HCT116 (cell line): ENCODE data around the gene GBGT1. TPM values are rescaled to one million over a fixed set of nuclear protein-coding genes. Genes with fewer than 3 reads are reported as not detected.

Source experiments
- ATAC-seq: fragments of 200-7000 bp; cut with Tn5 transposase; 2 replicates; pipeline ENCODE4 v1.9.1; 2020; ENCODE audit warnings: mild to moderate bottlenecking, moderate library complexity
- BruUV-seq: library from RNA; stranded (reverse); fragments of 400-500 nt; replicated peaks from 2 replicates; lab custom pipeline; 2021; lab: Mats Ljungman, UMichigan
- CTCF ChIA-PET: fragments of 300-600 bp; sonication (Branson Sonifier 250); formaldehyde crosslinking; loops from one replicate; lab custom pipeline; 2021; ENCODE audit warnings: antibody characterized with exemption; lab: Charles Lee
- POLR2A ChIA-PET: fragments of 300-600, 350-600 bp; sonication (Branson Sonifier 250); formaldehyde crosslinking; loops from one replicate; lab custom pipeline; 2021; ENCODE audit warnings: antibody characterized with exemption; lab: Charles Lee
- RAD21 ChIA-PET, 2 experiments: fragments of 300-600 bp; sonication (Branson Sonifier 250); formaldehyde crosslinking; loops; one replicate each; lab custom pipeline; 2023; ENCODE audit warnings: low total read pairs in 2 of 2; ENCODE audit not compliant: uncharacterized antibody in 2 of 2, unreplicated experiment in 2 of 2, low non-redundant PET in 1 of 2; lab: Charles Lee
- DNase-seq: peaks from one replicate; pipeline ENCODE4 v3.0.0-alpha.2; 2010; ENCODE audit warnings: low read depth, low spot score
- H2AFZ ChIP-seq: fragments of 200-600 bp; shearing (Covaris generic), sonication (generic); 2 replicates; pipeline ENCODE4 v1.6.1; 2017; ENCODE audit warnings: low read depth, mixed run types, mixed read lengths, antibody characterized with exemption, low read length; ENCODE audit not compliant: poor library complexity, severe bottlenecking
- H3K27ac ChIP-seq: 2 replicates; pipeline ENCODE4 v1.5.1; 2012; ENCODE audit warnings: low read depth, low read length
- H3K27me3 ChIP-seq: fragments of 200-600 bp; sonication (generic); 2 replicates; pipeline ENCODE4 v1.6.1; 2016; ENCODE audit warnings: mixed run types, low read length, mixed read lengths; ENCODE audit not compliant: insufficient read depth
- H3K36me3 ChIP-seq, 2 experiments: fragments of 200-500 bp in 1 of 2; fragments of 200-600 bp in 1 of 2; sonication (Bioruptor generic) in 1 of 2; sonication (generic) in 1 of 2; 2 replicates each; pipeline versions ENCODE4 v1.5.1 to v1.6.1; 2014 to 2016; ENCODE audit warnings: low read length in 2 of 2, inconsistent platforms in 1 of 2, mixed read lengths in 1 of 2, mixed run types in 1 of 2; ENCODE audit not compliant: insufficient read depth in 2 of 2, control insufficient read depth in 1 of 2
- H3K4me1 ChIP-seq, 2 experiments: fragments of 200-600 bp in 1 of 2; sonication (generic) in 1 of 2; 2 replicates each; pipeline versions ENCODE4 v1.5.1 to v1.6.1; 2012 to 2017; ENCODE audit warnings: low read length in 2 of 2, inconsistent platforms in 1 of 2, mild to moderate bottlenecking in 1 of 2, mixed read lengths in 1 of 2, mixed run types in 1 of 2, moderate library complexity in 1 of 2; ENCODE audit not compliant: insufficient read depth in 2 of 2, control insufficient read depth in 1 of 2
- H3K4me2 ChIP-seq: fragments of 200-600 bp; sonication (generic); 2 replicates; pipeline ENCODE4 v1.6.1; 2017; ENCODE audit warnings: mixed run types, low read length, mixed read lengths
- H3K4me3 ChIP-seq, 2 experiments: fragments of 200-600 bp in 1 of 2; sonication (generic) in 1 of 2; replicated peaks in 1 of 2; 2 replicates each; pipeline ENCODE4 v1.5.1; 2011 to 2016; ENCODE audit warnings: low read length in 2 of 2, control low read depth in 1 of 2, low read depth in 1 of 2, mild to moderate bottlenecking in 1 of 2, mixed read lengths in 1 of 2, mixed run types in 1 of 2
- H3K79me2 ChIP-seq: fragments of 200-600 bp; sonication (generic); 2 replicates; pipeline ENCODE4 v1.6.1; 2017; ENCODE audit warnings: mild to moderate bottlenecking, mixed run types, low read length, moderate library complexity, mixed read lengths; ENCODE audit not compliant: insufficient read depth
- H3K9ac ChIP-seq: fragments of 200-600 bp; sonication (generic); 2 replicates; pipeline ENCODE4 v1.6.1; 2016; ENCODE audit warnings: low read length, mixed read lengths
- H3K9me2 ChIP-seq: fragments of 200-600 bp; sonication (generic), shearing (Covaris generic); 2 replicates; pipeline ENCODE4 v1.6.1; 2017; ENCODE audit warnings: mixed run types, mild to moderate bottlenecking, moderate library complexity; ENCODE audit not compliant: insufficient read depth
- H3K9me3 ChIP-seq, 2 experiments: fragments of 200-500 bp in 1 of 2; fragments of 200-600 bp in 1 of 2; sonication (Bioruptor generic) in 1 of 2; sonication (generic) in 1 of 2; 2 replicates each; pipeline ENCODE4 v1.6.1; 2014 to 2017; ENCODE audit warnings: low read length in 2 of 2, mixed read lengths in 2 of 2, inconsistent platforms in 1 of 2, low read depth in 1 of 2, mild to moderate bottlenecking in 1 of 2, mixed run types in 1 of 2, moderate library complexity in 1 of 2; ENCODE audit not compliant: control insufficient read depth in 1 of 2, insufficient read depth in 1 of 2
- H4K20me1 ChIP-seq: fragments of 200-600 bp; sonication (generic), shearing (Covaris generic); 2 replicates; pipeline ENCODE4 v1.6.1; 2017; ENCODE audit warnings: mixed run types, mild to moderate bottlenecking, moderate library complexity; ENCODE audit not compliant: insufficient read depth
- CEBPB ChIP-seq: IDR thresholded peaks from 2 replicates; pipeline ENCODE4 v1.6.1; 2012; ENCODE audit warnings: low read depth
- FOSL1 ChIP-seq: IDR thresholded peaks from 2 replicates; pipeline ENCODE4 v1.6.1; 2012; ENCODE audit warnings: low read depth
- JUND ChIP-seq: IDR thresholded peaks from 2 replicates; pipeline ENCODE4 v1.6.1; 2012
- MAX ChIP-seq: IDR thresholded peaks from 2 replicates; pipeline ENCODE4 v1.6.1; 2012
- REST ChIP-seq: IDR thresholded peaks from 2 replicates; pipeline ENCODE4 v1.6.1; 2012; ENCODE audit warnings: low read depth
- SP1 ChIP-seq: IDR thresholded peaks from 2 replicates; pipeline ENCODE4 v1.6.1; 2012; ENCODE audit warnings: low read depth
- TCF7L2 ChIP-seq: IDR thresholded peaks from 2 replicates; pipeline ENCODE4 v1.7.0; 2011; ENCODE audit warnings: borderline replicate concordance, inconsistent platforms; ENCODE audit not compliant: insufficient read depth, insufficient read length; ENCODE audit errors: extremely low read depth
- ZFX ChIP-seq: fragments of 450-650 bp; IDR thresholded peaks from 2 replicates; pipeline ENCODE4 v1.6.1; 2017
- intact Hi-C: fragments of 100-400 bp; cut with micrococcal nuclease; formaldehyde crosslinking; loops from 2 replicates; pipeline ENCODE4 v1.10.0; 2022
- total RNA-seq: library from RNA; stranded (reverse); gene quantifications from one replicate; pipeline ENCODE4 v1.2.1, GENCODE V29; 2021; ENCODE audit not compliant: unreplicated experiment

Gene GBGT1
- total RNA-seq, 1 experiment from 2014 or later: 0.34 TPM

GRCh38 chr9:133201424-133202144 lies 37.9 kb upstream of the GBGT1 start:
- POLR2A ChIA-PET: no interaction called here
- no peak overlapping the region for H3K9ac ChIP-seq
- H3K27me3 ChIP-seq: no peaks in the 10 kb centered on the region
- H2AFZ ChIP-seq: no peak overlapping the region
- H3K36me3 ChIP-seq: no peaks in the 10 kb centered on the region
- H3K9me2 ChIP-seq: no peaks in the 10 kb centered on the region
- no peaks in the 10 kb centered on the region; a peak in 1 of 4 replicates for H3K4me1 ChIP-seq
- intact Hi-C loops: no loop called here
- no peaks in the 10 kb centered on the region for H3K9me3 ChIP-seq
- H3K27ac ChIP-seq: no peak overlapping the region
- H4K20me1 ChIP-seq: no peaks in the 10 kb centered on the region
- no peak for ATAC-seq
- RAD21 ChIA-PET: no interaction called here
- DNase-seq: no peak
- no TSS peak for BruUV-seq
- no peak overlapping the region for H3K4me3 ChIP-seq
- CTCF ChIA-PET: interaction anchor here (2.3 kb wide), 1 partner anchor 15 kb away, joined by 13 read pairs; no protein-coding TSS in a partner anchor
- no peak overlapping the region for H3K4me2 ChIP-seq
- no peaks in the 10 kb centered on the region for H3K79me2 ChIP-seq
- TF ChIP-seq MAX (no peak), REST (no peak), JUND (no peak), CEBPB (no peak), ZFX (no peak), SP1 (no peak), FOSL1 (no peak), TCF7L2 (no peak)
